Kidney (tissue), 22 donors: ENCODE results near the gene NEDD4L. TPM values are rescaled to one million over a fixed set of nuclear protein-coding genes. Genes with fewer than 3 reads are reported as not detected.
"Not testable (repeated sequence)": the region's sequence is repeated elsewhere in the genome, so short reads cannot be mapped to it uniquely, and the experiment has no call there.

Experiments used
- DNase-seq, 5 donors: peaks; one replicate each; pipeline ENCODE4 v3.0.0-alpha.2; 2013 to 2020
- FAIRE-seq: peaks from 2 replicates; lab custom pipeline; 2012; peaks lifted over from hg19 to GRCh38; lab: Jason Lieb, UNC
- H3K27ac ChIP-seq, 2 donors: one replicate each; pipeline ENCODE4 v1.7.0; 2013; ENCODE audit warnings: low read depth in 2 of 2, low read length in 2 of 2, inconsistent platforms in 1 of 2
- H3K27me3 ChIP-seq: one replicate; pipeline ENCODE4 v1.7.1; 2013; ENCODE audit warnings: low read length, inconsistent platforms; ENCODE audit not compliant: control insufficient read depth, insufficient read depth
- H3K36me3 ChIP-seq, 3 donors: one replicate each; pipeline versions ENCODE4 v1.7.0 to v1.7.1; 2013; ENCODE audit warnings: low read length in 3 of 3, control low read depth in 1 of 3, inconsistent platforms in 1 of 3; ENCODE audit not compliant: insufficient read depth in 3 of 3, control insufficient read depth in 2 of 3
- H3K4me1 ChIP-seq, 3 donors: one replicate each; pipeline versions ENCODE4 v1.7.0 to v1.7.1; 2013; ENCODE audit warnings: low read length in 3 of 3, inconsistent platforms in 1 of 3, low read depth in 1 of 3; ENCODE audit not compliant: control insufficient read depth in 2 of 3, insufficient read depth in 2 of 3
- H3K4me3 ChIP-seq, 3 donors: one replicate each; pipeline versions ENCODE4 v1.7.0 to v1.8.1; 2013; ENCODE audit warnings: low read length in 3 of 3, control low read depth in 1 of 3, inconsistent platforms in 1 of 3
- H3K9ac ChIP-seq, 3 donors: one replicate each; pipeline versions ENCODE4 v1.7.0 to v1.7.1; 2013; ENCODE audit warnings: low read length in 3 of 3, control low read depth in 1 of 3, inconsistent platforms in 1 of 3
- H3K9me3 ChIP-seq, 3 donors: one replicate each; pipeline versions ENCODE4 v1.7.0 to v1.7.1; 2013; ENCODE audit warnings: low read length in 3 of 3, control low read depth in 1 of 3, inconsistent platforms in 1 of 3; ENCODE audit not compliant: control insufficient read depth in 2 of 3, insufficient read depth in 1 of 3
- intact Hi-C: fragments of 100-400 bp; cut with DNase I; formaldehyde crosslinking; loops from one replicate; pipeline ENCODE4 v1.11.1; 2022
- long read RNA-seq, 10 donors: library from polyadenylated mRNA in 1 of 10; unstranded in 1 of 10; transcript quantifications; one replicate each; pipeline ENCODE4 v2.0.0 and lab custom pipeline, GENCODE V29; 2021 to 2026
- polyA plus RNA-seq: library from polyadenylated mRNA; stranded (reverse); fragments of 350-450 nt; fragmentation: Illumina TruSeq; extraction: RNeasy Lipid Tissue Mini Kit (QIAGEN cat#74804); gene quantifications from one replicate; pipeline ENCODE4 v1.2.3, GENCODE V29; 2014; ENCODE audit warnings: low read depth, low replicate concordance; ENCODE audit not compliant: insufficient read depth
- total RNA-seq: library from RNA; stranded (reverse); fragmentation: NEBNext Ultra II Directional; extraction: Animal tissue kit (Norgen Biotek cat#: 25700); gene quantifications from one replicate; pipeline ENCODE4 v1.2.1, GENCODE V29; 2021
- TF ChIP-seq, protein P1 (sequence below): IDR thresholded peaks from 3 replicates; pipeline ENCODE4 v1.5.1; 2012; ENCODE audit warnings: mild to moderate bottlenecking, moderate library complexity, borderline replicate concordance; ENCODE audit not compliant: insufficient read depth; ENCODE audit errors: extremely low read depth
- donor health status: control.
- donor health status: control.
- donor health status: control.
- donor health status: control.
- donor health status: control.
- donor health status: DM: yes; HTN: yes; CAD: no.
- donor health status: Normal renal cell carcinoma (clear cell type).

NEDD4L gene
- total RNA-seq (90.8 TPM), polyA plus RNA-seq (95.7 TPM)
- long read RNA-seq, donor 1, partial matches to known transcripts: 5 of 13 reads
- long read RNA-seq, donor 1, other reads (novel, unspliced or antisense): 0 of 13 reads
- long read RNA-seq, donor 2, transcript NEDD4L-237 (2 exons, 728 nt): major isoform, 6 of 10 reads
- long read RNA-seq, donor 2, partial matches to known transcripts: 0 of 10 reads
- long read RNA-seq, donor 2, other reads (novel, unspliced or antisense): 0 of 10 reads
- long read RNA-seq, donor 3, full-length matches to known transcripts: 18 of 18 reads
- long read RNA-seq, donor 3, partial matches to known transcripts: 0 of 18 reads
- long read RNA-seq, donor 3, other reads (novel, unspliced or antisense): 0 of 18 reads
- long read RNA-seq, donor 4, full-length matches to known transcripts: 7 of 7 reads
- long read RNA-seq, donor 4, partial matches to known transcripts: 0 of 7 reads
- long read RNA-seq, donor 4, other reads (novel, unspliced or antisense): 0 of 7 reads
- long read RNA-seq, donor 5, partial matches to known transcripts: 0 of 1 reads
- long read RNA-seq, donor 5, other reads (novel, unspliced or antisense): 0 of 1 reads
- long read RNA-seq, donor 6, full-length matches to known transcripts: 9 of 9 reads
- long read RNA-seq, donor 6, partial matches to known transcripts: 0 of 9 reads
- long read RNA-seq, donor 6, other reads (novel, unspliced or antisense): 0 of 9 reads
- long read RNA-seq, donor 7, full-length matches to known transcripts: 6 of 26 reads
- long read RNA-seq, donor 7, partial matches to known transcripts: 7 of 26 reads
- long read RNA-seq, donor 7, other reads (novel, unspliced or antisense): 13 of 26 reads
- long read RNA-seq, donor 8, transcript NEDD4L-237 (2 exons, 728 nt): major isoform, 7 of 9 reads
- long read RNA-seq, donor 8, partial matches to known transcripts: 0 of 9 reads
- long read RNA-seq, donor 8, other reads (novel, unspliced or antisense): 0 of 9 reads
- long read RNA-seq, donor 9, partial matches to known transcripts: 0 of 4 reads
- long read RNA-seq, donor 9, other reads (novel, unspliced or antisense): 0 of 4 reads
- long read RNA-seq, donor 10, full-length matches to known transcripts: 10 of 10 reads
- long read RNA-seq, donor 10, partial matches to known transcripts: 0 of 10 reads
- long read RNA-seq, donor 10, other reads (novel, unspliced or antisense): 0 of 10 reads

DNA sequence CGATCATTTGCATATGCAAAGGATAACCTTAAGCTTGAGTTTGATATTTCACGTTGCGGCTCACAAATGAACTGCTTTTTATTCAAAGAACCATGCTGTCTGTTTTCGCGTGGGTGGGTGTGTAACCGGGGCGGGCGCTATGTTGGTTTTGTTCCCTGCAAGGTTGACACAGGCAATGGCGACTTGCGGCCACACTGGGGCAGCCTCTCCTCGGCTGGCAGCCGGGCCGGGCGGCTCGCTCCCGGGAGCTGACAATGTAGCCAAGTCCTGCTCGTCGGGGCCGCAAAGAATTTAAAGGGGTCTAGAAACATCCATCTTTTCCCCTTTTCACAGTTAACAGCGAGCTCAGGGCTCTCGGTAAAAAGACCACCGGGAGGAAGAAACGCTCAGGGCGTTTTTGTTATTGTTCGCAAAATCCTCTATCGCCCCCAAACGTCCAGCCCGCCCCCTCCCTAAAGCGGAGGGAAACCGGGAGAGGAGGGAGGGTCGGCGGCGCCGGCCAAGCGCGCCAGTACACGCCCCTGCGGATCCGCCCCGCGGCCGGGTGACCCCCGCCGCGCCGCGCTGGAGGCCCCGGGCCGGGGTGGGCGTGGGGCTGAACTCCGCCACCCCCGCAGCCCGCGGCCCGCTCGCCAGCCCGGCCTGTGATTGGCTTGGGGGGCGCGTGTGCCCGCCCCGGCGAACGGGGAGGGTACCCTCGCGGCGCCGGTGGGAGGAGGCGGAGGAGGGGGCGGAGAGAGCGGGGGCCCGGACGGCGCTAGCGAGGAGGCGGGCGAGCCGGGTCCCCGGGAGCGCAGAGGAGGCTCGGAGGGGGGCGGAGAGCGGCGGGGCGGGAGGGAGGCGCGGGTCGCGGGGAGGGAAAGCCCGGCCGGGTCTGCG is at the start of gene NEDD4L:
TSS of gene NEDD4L (plus strand) at position 736 of the 879 bp plus-strand sequence. CDS start 435 bp downstream, outside the sequence.
- DNase-seq: peak; percentile 92 to 96 (median 93)
- Histone ChIP-seq H3K9ac (peak within 1 kb of the TSS; percentile 67 to 91 (median 83)), H3K27ac (peak within 1 kb of the TSS; percentile 83 to 92), H3K27me3 (no peaks in the 10 kb centered on the region), H3K9me3 (no peaks in the 10 kb centered on the region), H3K4me1 (peaks cover 4 to 9% (median 7%) of the 10 kb centered on the region in 3 donors), H3K4me3 (peak within 1 kb of the TSS; percentile 84 to 85 (median 84)), H3K36me3 (no peaks in the 10 kb centered on the region)
- FAIRE-seq: no peak
- intact Hi-C loops: no loop called here
- TF ChIP-seq, protein P1, sequence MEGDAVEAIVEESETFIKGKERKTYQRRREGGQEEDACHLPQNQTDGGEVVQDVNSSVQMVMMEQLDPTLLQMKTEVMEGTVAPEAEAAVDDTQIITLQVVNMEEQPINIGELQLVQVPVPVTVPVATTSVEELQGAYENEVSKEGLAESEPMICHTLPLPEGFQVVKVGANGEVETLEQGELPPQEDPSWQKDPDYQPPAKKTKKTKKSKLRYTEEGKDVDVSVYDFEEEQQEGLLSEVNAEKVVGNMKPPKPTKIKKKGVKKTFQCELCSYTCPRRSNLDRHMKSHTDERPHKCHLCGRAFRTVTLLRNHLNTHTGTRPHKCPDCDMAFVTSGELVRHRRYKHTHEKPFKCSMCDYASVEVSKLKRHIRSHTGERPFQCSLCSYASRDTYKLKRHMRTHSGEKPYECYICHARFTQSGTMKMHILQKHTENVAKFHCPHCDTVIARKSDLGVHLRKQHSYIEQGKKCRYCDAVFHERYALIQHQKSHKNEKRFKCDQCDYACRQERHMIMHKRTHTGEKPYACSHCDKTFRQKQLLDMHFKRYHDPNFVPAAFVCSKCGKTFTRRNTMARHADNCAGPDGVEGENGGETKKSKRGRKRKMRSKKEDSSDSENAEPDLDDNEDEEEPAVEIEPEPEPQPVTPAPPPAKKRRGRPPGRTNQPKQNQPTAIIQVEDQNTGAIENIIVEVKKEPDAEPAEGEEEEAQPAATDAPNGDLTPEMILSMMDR: peak; percentile 86

DNA sequence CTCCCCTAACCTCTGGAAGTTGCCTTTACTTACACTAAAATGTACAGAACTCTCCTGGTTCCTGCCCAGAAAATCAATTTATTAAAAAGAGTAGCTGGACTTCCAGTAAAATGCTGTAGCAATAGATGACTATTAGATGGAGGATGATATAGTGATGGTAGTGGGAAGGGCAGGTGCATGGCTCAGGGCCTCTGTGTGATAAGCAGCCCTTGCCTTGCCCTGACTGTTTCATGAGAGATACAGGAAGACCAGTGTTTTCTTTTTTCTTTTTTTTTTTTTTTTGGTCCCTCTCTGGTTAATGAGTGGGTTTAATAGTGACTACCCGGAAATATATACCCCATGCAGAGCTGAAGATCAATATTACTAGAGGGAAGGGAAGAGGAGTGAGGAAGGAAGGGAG is 48.7 kb upstream of the NEDD4L start:
- no peaks in the 10 kb centered on the region for H3K9me3 ChIP-seq
- TF ChIP-seq, protein P1: no peak
- no peak overlapping the region for H3K27ac ChIP-seq
- H3K36me3 ChIP-seq: no peaks in the 10 kb centered on the region
- FAIRE-seq (no peak), DNase-seq (no peak)
- intact Hi-C loops: no loop called here
- H3K4me1 ChIP-seq: no peaks in the 10 kb centered on the region
- no peaks in the 10 kb centered on the region for H3K27me3 ChIP-seq
- H3K4me3 ChIP-seq: no peak overlapping the region
- no peak overlapping the region for H3K9ac ChIP-seq

- H3K27me3 ChIP-seq, intact Hi-C loops, H3K9me3 ChIP-seq, H3K27ac ChIP-seq, H3K4me3 ChIP-seq, FAIRE-seq, H3K9ac ChIP-seq, DNase-seq, H3K4me1 ChIP-seq, H3K36me3 ChIP-seq: not testable (repeated sequence)
These were observed 47.1 kb upstream of the NEDD4L start for GRCh38 chr18:57996894-57997293.
